CD14-positive monocyte (primary cell): ENCODE measurements around the gene NMT1. TPM values are rescaled to one million over a fixed set of nuclear protein-coding genes. Genes with fewer than 3 reads are reported as not detected.

Experiments used
- DNase-seq, 3 donors: peaks; one replicate each; pipeline ENCODE4 v3.0.0-alpha.2; 2011 to 2022
- H2AFZ ChIP-seq: 2 replicates; pipeline ENCODE4 v1.6.0; 2012; ENCODE audit warnings: mild to moderate bottlenecking, low read depth, low read length, inconsistent platforms; ENCODE audit not compliant: insufficient read depth, poor library complexity, severe bottlenecking
- H3K27ac ChIP-seq, 2 donors: 1 replicate in 1 of 2; 2 replicates in 1 of 2; pipeline ENCODE4 v1.5.1; 2012 to 2013; ENCODE audit warnings: low read length in 2 of 2, control low read depth in 1 of 2, inconsistent platforms in 1 of 2, low read depth in 1 of 2, mild to moderate bottlenecking in 1 of 2
- H3K27me3 ChIP-seq, 2 donors: one replicate each; pipeline versions ENCODE4 v1.6.0 to v1.6.1; 2011 to 2013; ENCODE audit warnings: low read length in 2 of 2; ENCODE audit not compliant: control insufficient read depth in 2 of 2, insufficient read depth in 2 of 2
- H3K36me3 ChIP-seq, 2 donors: replicated peaks in 1 of 2; 1 replicate in 1 of 2; 2 replicates in 1 of 2; pipeline versions ENCODE4 v1.5.1 to v1.6.1; 2012 to 2013; ENCODE audit warnings: low read length in 2 of 2, control low read depth in 1 of 2, inconsistent platforms in 1 of 2, mild to moderate bottlenecking in 1 of 2; ENCODE audit not compliant: insufficient read depth in 2 of 2, control insufficient read depth in 1 of 2
- H3K4me1 ChIP-seq, 2 donors: 1 replicate in 1 of 2; 2 replicates in 1 of 2; pipeline versions ENCODE4 v1.5.1 to v1.6.1; 2012 to 2013; ENCODE audit warnings: low read length in 2 of 2, control low read depth in 1 of 2, inconsistent platforms in 1 of 2, mild to moderate bottlenecking in 1 of 2, moderate library complexity in 1 of 2; ENCODE audit not compliant: insufficient read depth in 2 of 2, control insufficient read depth in 1 of 2
- H3K4me2 ChIP-seq: replicated peaks from 2 replicates; pipeline ENCODE3; 2012; ENCODE audit warnings: low read length, moderate library complexity, mild to moderate bottlenecking; ENCODE audit not compliant: poor library complexity, severe bottlenecking; ENCODE audit errors: extremely low read depth
- H3K4me3 ChIP-seq, 3 experiments: fragments of 200-600 bp in 1 of 3; sonication (generic) in 1 of 3; replicated peaks in 1 of 3; 1 replicate in 2 of 3; 2 replicates in 1 of 3; pipeline ENCODE4 v1.5.1; 2011 to 2013; ENCODE audit warnings: low read length in 3 of 3, mild to moderate bottlenecking in 3 of 3, control low read depth in 2 of 3, low read depth in 2 of 3, inconsistent platforms in 1 of 3, moderate library complexity in 1 of 3
- H3K79me2 ChIP-seq: 2 replicates; pipeline ENCODE4 v1.6.0; 2012; ENCODE audit warnings: mild to moderate bottlenecking, control low read depth, inconsistent platforms, low read length, moderate library complexity; ENCODE audit not compliant: insufficient read depth
- H3K9ac ChIP-seq: 2 replicates; pipeline ENCODE4 v1.6.0; 2017; ENCODE audit warnings: low read length, mild to moderate bottlenecking; ENCODE audit not compliant: insufficient read depth, poor library complexity, severe bottlenecking
- H3K9me3 ChIP-seq, 2 donors: replicated peaks in 1 of 2; 1 replicate in 1 of 2; 2 replicates in 1 of 2; pipeline versions ENCODE4 v1.5.1 to v1.6.1; 2012 to 2013; ENCODE audit warnings: low read length in 2 of 2, control low read depth in 1 of 2; ENCODE audit not compliant: control insufficient read depth in 1 of 2, insufficient read depth in 1 of 2
- H4K20me1 ChIP-seq: 2 replicates; pipeline ENCODE4 v1.6.0; 2012; ENCODE audit warnings: mild to moderate bottlenecking, low read length, control low read depth, moderate library complexity; ENCODE audit not compliant: insufficient read depth
- H3K27ac Mint-ChIP-seq, 7 donors: one replicate each; pipeline ENCODE4 v1.8.0; 2020; ENCODE audit warnings: mild to moderate bottlenecking in 7 of 7, mixed read lengths in 7 of 7, moderate library complexity in 6 of 7, inconsistent platforms in 2 of 7
- H3K27me3 Mint-ChIP-seq, 3 donors: one replicate each; pipeline ENCODE4 v1.8.0; 2021 to 2022; ENCODE audit warnings: low read depth in 3 of 3, mild to moderate bottlenecking in 3 of 3, mixed read lengths in 3 of 3, moderate library complexity in 3 of 3, inconsistent platforms in 1 of 3
- H3K36me3 Mint-ChIP-seq, 2 donors: one replicate each; pipeline ENCODE4 v1.8.0; 2020; ENCODE audit warnings: mixed read lengths in 2 of 2, inconsistent platforms in 1 of 2, mild to moderate bottlenecking in 1 of 2
- H3K4me1 Mint-ChIP-seq: one replicate; pipeline ENCODE4 v1.8.0; 2020; ENCODE audit warnings: mild to moderate bottlenecking, mixed read lengths
- H3K4me3 Mint-ChIP-seq, 2 donors: one replicate each; pipeline ENCODE4 v1.8.0; 2020; ENCODE audit warnings: mild to moderate bottlenecking in 2 of 2, mixed read lengths in 2 of 2, moderate library complexity in 1 of 2
- H3K9me3 Mint-ChIP-seq, 7 donors: one replicate each; pipeline ENCODE4 v1.8.0; 2020 to 2022; ENCODE audit warnings: mixed read lengths in 7 of 7, mild to moderate bottlenecking in 6 of 7, moderate library complexity in 6 of 7, inconsistent platforms in 2 of 7
- CTCF ChIP-seq: fragments of 200-600 bp; IDR thresholded peaks from one replicate; pipeline ENCODE4 v1.8.0; 2022; ENCODE audit warnings: antibody characterized with exemption, mild to moderate bottlenecking
- whole genome bisulfite sequencing: methylation state at CpG from one replicate; pipeline ENCODE4 v1.1.5; 2013; ENCODE audit warnings: missing lambda C conversion rate; ENCODE audit not compliant: insufficient coverage; 5-methylcytosine and 5-hydroxymethylcytosine counted together
- intact Hi-C, 2 donors: fragments of 100-400 bp; cut with micrococcal nuclease; formaldehyde crosslinking; loops; one replicate each; pipeline versions ENCODE4 v1.15.0 to v1.15.1; 2023
- polyA plus RNA-seq, 3 donors: library from polyadenylated mRNA; depleted of rRNA in 1 of 3; unstranded in 2 of 3; stranded (reverse) in 1 of 3; fragments of 300-500 nt in 2 of 3; fragments of >200 nt in 1 of 3; fragmentation: Illumina TruSeq in 2 of 3; gene quantifications; 1 replicate in 2 of 3; 2 replicates in 1 of 3; pipeline ENCODE4 v1.2.3, GENCODE V29; 2012 to 2021
- small RNA-seq: library from RNA; depleted of rRNA; stranded (forward); fragments of <200 nt; gene quantifications from one replicate; pipeline ENCODE3, GENCODE V24; 2012; ENCODE audit warnings: low read depth; ENCODE audit not compliant: insufficient read length

NMT1 gene
- polyA plus RNA-seq, 3 donors = 27.2 to 50.2 (median 45.1) TPM

DNA sequence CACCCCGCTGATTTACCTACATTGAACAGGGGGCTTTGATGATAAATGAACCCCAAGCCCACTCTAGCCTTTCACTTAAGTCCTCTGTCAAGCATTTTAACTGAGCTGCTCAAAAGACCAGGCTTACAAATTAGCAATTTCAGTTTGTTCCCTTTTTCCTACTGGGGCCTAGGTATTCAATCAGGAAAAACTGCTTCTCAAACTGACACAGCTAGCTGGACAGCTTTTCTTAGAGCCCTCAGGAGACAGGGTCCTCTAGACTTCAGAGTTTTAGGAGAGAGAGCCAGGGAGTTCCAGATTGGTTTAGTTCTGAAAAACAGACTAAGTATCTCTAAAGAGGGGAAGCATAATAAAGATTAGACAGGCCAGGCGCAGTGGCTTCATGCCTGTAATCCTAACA lies 94.4 kb downstream of the NMT1 start:
- Mint-ChIP-seq H3K4me3 (no peak overlapping the region), H3K9me3 (no peaks in the 10 kb centered on the region), H3K27me3 (no peaks in the 10 kb centered on the region), H3K36me3 (peaks cover 5 to 15% of the 10 kb centered on the region in 2 donors), H3K4me1 (peaks cover 55% of the 10 kb centered on the region), H3K27ac (peak overlapping the region in 4 of 7 donors; percentile 71 to 79 (median 76))
- peaks cover 96% of the 10 kb centered on the region for H3K79me2 ChIP-seq
- no peak for DNase-seq
- H3K4me2 ChIP-seq = no peak overlapping the region
- intact Hi-C loops = no loop called here
- TF ChIP-seq CTCF = no peak
- no peaks in the 10 kb centered on the region for H3K27me3 ChIP-seq
- H3K9ac ChIP-seq = no peak overlapping the region
- no peaks in the 10 kb centered on the region for H3K9me3 ChIP-seq
- H3K27ac ChIP-seq = peak overlapping the region in 1 of 2 donors; percentile 39
- no peaks in the 10 kb centered on the region for H3K36me3 ChIP-seq
- H2AFZ ChIP-seq = no peak overlapping the region
- no peak overlapping the region for H3K4me3 ChIP-seq
- peaks cover 45 to 60% of the 10 kb centered on the region in 2 donors for H3K4me1 ChIP-seq
- H4K20me1 ChIP-seq = peaks cover 32% of the 10 kb centered on the region
- no CpG with 5 or more reads among the region's 2 CpGs for WGBS

DNA sequence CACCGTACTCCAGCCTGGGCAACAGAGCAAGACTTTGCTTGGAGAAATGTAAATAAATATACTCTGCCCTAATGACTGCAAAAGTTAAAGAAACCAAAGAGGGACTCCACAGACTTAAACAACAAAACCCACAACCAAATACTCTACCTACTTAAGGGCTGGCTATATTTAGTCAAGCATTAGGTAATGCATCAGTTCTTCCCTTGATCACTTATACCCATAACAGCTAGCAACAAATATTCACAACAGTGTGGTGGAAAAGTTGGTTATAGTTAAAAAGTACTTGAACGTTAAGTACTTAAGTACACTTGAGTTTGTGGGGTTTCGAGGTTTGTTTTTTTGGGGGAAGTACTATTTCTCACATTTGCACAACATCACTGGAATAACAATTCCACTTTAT lies 95.1 kb downstream of the NMT1 start:
- no peak overlapping the region for H3K4me2 ChIP-seq
- Mint-ChIP-seq H3K27me3 (no peaks in the 10 kb centered on the region), H3K4me3 (no peak overlapping the region), H3K9me3 (no peaks in the 10 kb centered on the region), H3K4me1 (peaks cover 47% of the 10 kb centered on the region), H3K36me3 (peaks cover 5 to 15% of the 10 kb centered on the region in 2 donors), H3K27ac (peak overlapping the region in 1 of 7 donors; percentile 73)
- H3K4me3 ChIP-seq = no peak overlapping the region
- no peaks in the 10 kb centered on the region for H3K27me3 ChIP-seq
- peaks cover 96% of the 10 kb centered on the region for H3K79me2 ChIP-seq
- no CpG with 5 or more reads among the region's 3 CpGs for WGBS
- no peak for DNase-seq
- H2AFZ ChIP-seq = no peak overlapping the region
- H3K9me3 ChIP-seq = no peaks in the 10 kb centered on the region
- no peak overlapping the region for H3K27ac ChIP-seq
- H3K36me3 ChIP-seq = no peaks in the 10 kb centered on the region
- H3K4me1 ChIP-seq = peaks cover 37 to 53% of the 10 kb centered on the region in 2 donors
- intact Hi-C loops = no loop called here
- TF ChIP-seq CTCF = no peak
- H3K9ac ChIP-seq = no peak overlapping the region
- H4K20me1 ChIP-seq = peaks cover 25% of the 10 kb centered on the region

Small RNAs within 50 kb of the gene (small RNA-seq; reads per million reads assigned to genes)
- gene MIR6784 = not detected
- gene RF00019 = not detected

Other genes starting within 250 kb of the NMT1 start
- gene GJC1, start 231.0 kb upstream of the NMT1 start, polyA plus RNA-seq = not detected
- not detected for gene HIGD1B, start 213.4 kb upstream of the NMT1 start, polyA plus RNA-seq
- gene EFTUD2, start 161.9 kb upstream of the NMT1 start, polyA plus RNA-seq = 100 to 1,000 TPM in 2 of 3 donors, 10 to 100 TPM in 1; 82.9 to 144 (median 104) TPM
- under 1 TPM; 0.03 to 0.33 (median 0.18) TPM for gene GFAP, start 145.8 kb upstream of the NMT1 start, polyA plus RNA-seq
- gene KIF18B, start 113.5 kb upstream of the NMT1 start, polyA plus RNA-seq = not detected
- not detected for gene C1QL1, start 93.0 kb upstream of the NMT1 start, polyA plus RNA-seq
- 1 to 10 TPM; 6.6 to 10.0 (median 8.7) TPM for gene DCAKD, start 9.7 kb upstream of the NMT1 start, polyA plus RNA-seq
- 10 to 100 TPM in 1 of 3 donors, 1 to 10 TPM in 1, under 1 TPM in 1; 0.97 to 25.8 (median 2.5) TPM for gene PLCD3, start 71.2 kb downstream of the NMT1 start, polyA plus RNA-seq
- gene ACBD4, start 74.4 kb downstream of the NMT1 start, polyA plus RNA-seq = 1 to 10 TPM; 4.8 to 7.4 (median 6.2) TPM
- gene HEXIM1, start 87.2 kb downstream of the NMT1 start, polyA plus RNA-seq = 10 to 100 TPM in 1 of 3 donors, 1 to 10 TPM in 2; 2.2 to 14.8 (median 2.5) TPM
- gene HEXIM2, start 100.6 kb downstream of the NMT1 start, polyA plus RNA-seq = 1 to 10 TPM; 2.5 to 3.0 (median 2.9) TPM
- gene FMNL1, start 160.6 kb downstream of the NMT1 start, polyA plus RNA-seq = 100 to 1,000 TPM in 1 of 3 donors, 10 to 100 TPM in 2; 23.8 to 826 (median 24.8) TPM
- gene SPATA32, start 200.8 kb downstream of the NMT1 start, polyA plus RNA-seq = not detected